Endothelial cell of umbilical vein (primary cell): Measurements from ENCODE around the gene TBC1D14. TPM values are rescaled to one million over a fixed set of nuclear protein-coding genes. Genes with fewer than 3 reads are reported as not detected.

Experiments
- BruUV-seq: library from RNA; stranded (reverse); fragments of 400-500 nt; replicated peaks from 2 replicates; lab custom pipeline; 2021; lab: Mats Ljungman, UMichigan
- CTCF ChIA-PET: fragments of 300-600, 350-600 bp; sonication (Branson Sonifier 250); formaldehyde crosslinking; loops from one replicate; lab custom pipeline; 2021; ENCODE audit warnings: antibody characterized with exemption, inconsistent platforms; lab: Charles Lee
- POLR2A ChIA-PET: fragments of 300-600, 350-600 bp; sonication (Branson Sonifier 250); formaldehyde crosslinking; loops from one replicate; lab custom pipeline; 2021; ENCODE audit warnings: antibody characterized with exemption, inconsistent platforms; lab: Charles Lee
- DNase-seq: peaks from one replicate; pipeline ENCODE4 v3.0.0-alpha.2; 2011; ENCODE audit warnings: low read depth, low spot score
- FAIRE-seq: peaks from 2 replicates; lab custom pipeline; 2011; peaks lifted over from hg19 to GRCh38; lab: Jason Lieb, UNC
- H2AFZ ChIP-seq: 2 replicates; pipeline ENCODE4 v1.6.0; 2012; ENCODE audit warnings: low read depth, low read length, control low read depth, inconsistent platforms
- H3K27ac ChIP-seq: 2 replicates; pipeline ENCODE4 v1.5.1; 2011; ENCODE audit warnings: low read depth, mild to moderate bottlenecking, control low read depth, low read length, moderate library complexity; ENCODE audit not compliant: insufficient read depth
- H3K27me3 ChIP-seq, 2 experiments: 2 replicates each; pipeline versions ENCODE4 v1.6.0 to v1.6.1; 2011; ENCODE audit warnings: low read length in 2 of 2, mixed read lengths in 1 of 2; ENCODE audit not compliant: control insufficient read depth in 2 of 2, insufficient read depth in 2 of 2
- H3K36me3 ChIP-seq, 2 experiments: 2 replicates in 1 of 2; 3 replicates in 1 of 2; pipeline ENCODE4 v1.5.1; 2011; ENCODE audit warnings: low read length in 2 of 2, mild to moderate bottlenecking in 1 of 2, moderate library complexity in 1 of 2; ENCODE audit not compliant: control insufficient read depth in 2 of 2, insufficient read depth in 2 of 2; ENCODE audit errors: extremely low read depth in 1 of 2
- H3K4me1 ChIP-seq: 3 replicates; pipeline ENCODE4 v1.5.1; 2011; ENCODE audit warnings: mild to moderate bottlenecking, low read length; ENCODE audit not compliant: control insufficient read depth, insufficient read depth; ENCODE audit errors: extremely low read depth
- H3K4me2 ChIP-seq: 2 replicates; pipeline ENCODE4 v1.6.1; 2011; ENCODE audit warnings: low read length, control low read depth, mixed read lengths; ENCODE audit not compliant: insufficient read depth
- H3K4me3 ChIP-seq, 3 experiments: fragments of 200-600 bp in 1 of 3; sonication (generic), shearing (Covaris generic) in 1 of 3; replicated peaks in 1 of 3; 2 replicates each; pipeline ENCODE4 v1.5.1; 2011 to 2016; ENCODE audit warnings: control low read depth in 3 of 3, low read length in 3 of 3, mild to moderate bottlenecking in 2 of 3, inconsistent platforms in 1 of 3, low read depth in 1 of 3, moderate library complexity in 1 of 3; ENCODE audit not compliant: insufficient read depth in 1 of 3
- H3K79me2 ChIP-seq: 2 replicates; pipeline ENCODE4 v1.6.0; 2012; ENCODE audit warnings: low read length, inconsistent platforms; ENCODE audit not compliant: control insufficient read depth, insufficient read depth
- H3K9ac ChIP-seq: replicated peaks from 2 replicates; pipeline ENCODE3; 2011; ENCODE audit warnings: low read length, control low read depth; ENCODE audit not compliant: insufficient read depth; ENCODE audit errors: extremely low read depth
- H3K9me1 ChIP-seq: replicated peaks from 3 replicates; pipeline ENCODE4 v1.6.0; 2011; ENCODE audit warnings: mild to moderate bottlenecking, low read length; ENCODE audit not compliant: control insufficient read depth, insufficient read depth; ENCODE audit errors: extremely low read depth
- H3K9me3 ChIP-seq: replicated peaks from 2 replicates; pipeline ENCODE4 v1.5.1; 2012; ENCODE audit warnings: low read length, inconsistent platforms; ENCODE audit not compliant: control insufficient read depth, insufficient read depth
- H4K20me1 ChIP-seq: replicated peaks from 2 replicates; pipeline ENCODE3; 2011; ENCODE audit warnings: mild to moderate bottlenecking, low read length; ENCODE audit not compliant: control insufficient read depth, insufficient read depth; ENCODE audit errors: extremely low read depth
- EZH2 ChIP-seq: IDR thresholded peaks from 2 replicates; pipeline ENCODE4 v1.6.1; 2012; ENCODE audit warnings: borderline replicate concordance, low read depth, mild to moderate bottlenecking, moderate library complexity, low read length, inconsistent platforms; ENCODE audit not compliant: severe bottlenecking
- FOS ChIP-seq: IDR thresholded peaks from 2 replicates; pipeline ENCODE4 v1.6.1; 2011; ENCODE audit warnings: mild to moderate bottlenecking, low read length, moderate library complexity, borderline replicate concordance; ENCODE audit not compliant: insufficient read depth
- GATA2 ChIP-seq: IDR thresholded peaks from 2 replicates; pipeline ENCODE4 v1.7.0; 2011; ENCODE audit warnings: low read depth, mild to moderate bottlenecking, moderate library complexity, mixed read lengths, low read length; ENCODE audit not compliant: insufficient read length, insufficient read depth
- JUN ChIP-seq: IDR thresholded peaks from 2 replicates; pipeline ENCODE4 v1.6.1; 2011; ENCODE audit warnings: borderline replicate concordance, low read depth; ENCODE audit not compliant: insufficient read length, insufficient read depth
- MYC ChIP-seq: IDR thresholded peaks from one replicate; pipeline ENCODE4 v1.6.1; 2011; ENCODE audit warnings: mild to moderate bottlenecking, low read depth, low read length
- POLR2A ChIP-seq: IDR thresholded peaks from 2 replicates; pipeline ENCODE4 v1.6.1; 2012; ENCODE audit warnings: low read depth, mild to moderate bottlenecking, control low read depth, low read length
- POLR2AphosphoS5 ChIP-seq: IDR thresholded peaks from 2 replicates; pipeline ENCODE4 v1.6.1; 2012; ENCODE audit warnings: low read depth, mild to moderate bottlenecking, control low read depth, low read length, moderate library complexity; ENCODE audit not compliant: insufficient read depth
- dilution Hi-C: fragments of 300-500 bp; cut with MboI; formaldehyde crosslinking; loops from one replicate; pipeline ENCODE4 v1.15.0; 2019; ENCODE audit warnings: low sequenced_read_pairs; ENCODE audit not compliant: extremely low pct_ligation_motif_present
- intact Hi-C: fragments of 100-400 bp; cut with micrococcal nuclease; formaldehyde crosslinking; loops from one replicate; pipeline ENCODE4 v1.10.0; 2022
- polyA plus RNA-seq, 4 experiments: library from polyadenylated mRNA; depleted of rRNA in 3 of 4; stranded (reverse) in 3 of 4; unstranded in 1 of 4; fragments of >200 nt; gene quantifications; 2 replicates each; pipeline versions ENCODE4 v1.2.1 to v1.2.3, GENCODE V29; 2011 to 2012; ENCODE audit warnings: missing spikeins in 1 of 4
- total RNA-seq: library from RNA; stranded (reverse); gene quantifications from 2 replicates; pipeline ENCODE4 v1.2.3, GENCODE V29; 2021
- TF ChIP-seq, protein P1 (sequence below), 2 donors: IDR thresholded peaks; 1 replicate in 1 of 2; 2 replicates in 1 of 2; pipeline ENCODE4 v1.5.1; 2011; ENCODE audit warnings: low read length in 2 of 2, mild to moderate bottlenecking in 2 of 2, moderate library complexity in 2 of 2, control low read depth in 1 of 2, inconsistent platforms in 1 of 2, low read depth in 1 of 2; ENCODE audit not compliant: insufficient read depth in 1 of 2; ENCODE audit errors: extremely low read depth in 1 of 2
- TF ChIP-seq, protein P2 (sequence below): IDR thresholded peaks from 2 replicates; pipeline ENCODE4 v1.6.1; 2011; ENCODE audit not compliant: insufficient read depth, insufficient read length

Gene TBC1D14
- total and polyA plus RNA-seq, 2 donors (not counting 3 experiments of a cell fraction or from before 2014, with no cell fraction given), result 23.7 to 24.8 TPM

DNA sequence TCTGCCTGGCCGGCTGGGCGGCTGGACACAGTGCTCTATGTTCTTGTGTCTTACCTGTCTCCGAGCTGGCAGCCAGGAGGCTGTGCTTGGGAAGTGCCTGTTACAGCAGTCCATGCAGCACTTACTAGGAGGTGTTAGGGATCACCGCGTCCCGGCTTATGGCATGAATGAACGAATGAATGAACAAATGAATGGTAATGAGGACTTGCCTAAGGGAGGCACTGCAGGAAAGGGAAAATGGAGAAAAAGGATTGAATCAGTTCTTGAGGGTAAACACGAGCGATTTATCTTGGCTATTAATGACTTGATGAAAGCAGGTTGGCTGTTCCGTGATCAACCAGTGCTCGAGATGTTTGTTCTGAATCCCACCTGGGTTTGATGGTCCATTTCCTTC is 31.1 kb downstream of the TBC1D14 start:
- H3K4me2 ChIP-seq, result no peak overlapping the region
- H3K27ac ChIP-seq, result no peak overlapping the region
- BruUV-seq, result no TSS peak
- FAIRE-seq, result no peak
- no peak overlapping the region for H3K9ac ChIP-seq
- ChIA-PET POLR2A (no interaction called here), CTCF (interaction anchor here (2.1 kb wide), 1 partner anchor 34 kb away, joined by 6 read pairs; no protein-coding TSS in a partner anchor)
- TF ChIP-seq POLR2A (no peak), MYC (no peak), GATA2 (no peak), JUN (no peak), EZH2 (no peak), POLR2AphosphoS5 (no peak), FOS (no peak)
- TF ChIP-seq, protein P1, sequence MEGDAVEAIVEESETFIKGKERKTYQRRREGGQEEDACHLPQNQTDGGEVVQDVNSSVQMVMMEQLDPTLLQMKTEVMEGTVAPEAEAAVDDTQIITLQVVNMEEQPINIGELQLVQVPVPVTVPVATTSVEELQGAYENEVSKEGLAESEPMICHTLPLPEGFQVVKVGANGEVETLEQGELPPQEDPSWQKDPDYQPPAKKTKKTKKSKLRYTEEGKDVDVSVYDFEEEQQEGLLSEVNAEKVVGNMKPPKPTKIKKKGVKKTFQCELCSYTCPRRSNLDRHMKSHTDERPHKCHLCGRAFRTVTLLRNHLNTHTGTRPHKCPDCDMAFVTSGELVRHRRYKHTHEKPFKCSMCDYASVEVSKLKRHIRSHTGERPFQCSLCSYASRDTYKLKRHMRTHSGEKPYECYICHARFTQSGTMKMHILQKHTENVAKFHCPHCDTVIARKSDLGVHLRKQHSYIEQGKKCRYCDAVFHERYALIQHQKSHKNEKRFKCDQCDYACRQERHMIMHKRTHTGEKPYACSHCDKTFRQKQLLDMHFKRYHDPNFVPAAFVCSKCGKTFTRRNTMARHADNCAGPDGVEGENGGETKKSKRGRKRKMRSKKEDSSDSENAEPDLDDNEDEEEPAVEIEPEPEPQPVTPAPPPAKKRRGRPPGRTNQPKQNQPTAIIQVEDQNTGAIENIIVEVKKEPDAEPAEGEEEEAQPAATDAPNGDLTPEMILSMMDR (IDR thresholded peaks at IDR 0.05; ENCODE audit: extremely low read depth in 1 of 2, insufficient read depth in 1 of 2, low read depth in 1 of 2, low read length in 2 of 2), result no peak
- TF ChIP-seq, protein P2, sequence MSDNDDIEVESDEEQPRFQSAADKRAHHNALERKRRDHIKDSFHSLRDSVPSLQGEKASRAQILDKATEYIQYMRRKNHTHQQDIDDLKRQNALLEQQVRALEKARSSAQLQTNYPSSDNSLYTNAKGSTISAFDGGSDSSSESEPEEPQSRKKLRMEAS, result no peak
- intact Hi-C loops, result no loop called here
- H2AFZ ChIP-seq, result no peak overlapping the region
- no peak overlapping the region for H3K4me3 ChIP-seq
- H3K9me1 ChIP-seq, result no peaks in the 10 kb centered on the region
- no peaks in the 10 kb centered on the region for H3K27me3 ChIP-seq
- H3K9me3 ChIP-seq, result no peaks in the 10 kb centered on the region
- H3K4me1 ChIP-seq, result peaks cover 21% of the 10 kb centered on the region
- DNase-seq, result no peak
- H4K20me1 ChIP-seq, result no peaks in the 10 kb centered on the region
- dilution Hi-C loops, result no loop called here
- no peaks in the 10 kb centered on the region for H3K36me3 ChIP-seq
- H3K79me2 ChIP-seq, result no peaks in the 10 kb centered on the region
